HK-2 (cell line): ENCODE results near the gene POU2F3.

Experiments used
- DNase-seq: peaks from one replicate; pipeline ENCODE4 v3.0.0-alpha.2; 2018; ENCODE audit not compliant: unreplicated experiment

The POU2F3 gene

GRCh38 chr11:120316880-120317688 is 77.1 kb downstream of the POU2F3 start:
- no peak for DNase-seq

- no peak for DNase-seq
These were observed 77.9 kb downstream of the POU2F3 start for GRCh38 chr11:120317689-120318480.

GRCh38 chr11:120318906-120319305 is 79.0 kb downstream of the POU2F3 start:
- DNase-seq, result no peak

- DNase-seq, result peak; percentile 63
These were observed 85.2 kb downstream of the POU2F3 start, which contains the start of gene TLCD5 for GRCh38 chr11:120324932-120325810. TSS of gene TLCD5 (plus strand) at chr11:120325299. CDS start at chr11:120327442, 2,143 bp downstream.

- no peak for DNase-seq
These were observed 86.3 kb downstream of the POU2F3 start for GRCh38 chr11:120326228-120326627.

GRCh38 chr11:120326845-120327281 is 86.9 kb downstream of the POU2F3 start:
- DNase-seq, result no peak

- no peak for DNase-seq
These were observed 87.4 kb downstream of the POU2F3 start for GRCh38 chr11:120327311-120327710.

- no peak for DNase-seq
These were observed 89.6 kb downstream of the POU2F3 start for GRCh38 chr11:120329556-120329955.

GRCh38 chr11:120330045-120330444 is 90.1 kb downstream of the POU2F3 start:
- DNase-seq, result no peak

GRCh38 chr11:120331301-120331996 is 91.5 kb downstream of the POU2F3 start:
- no peak for DNase-seq

- DNase-seq, result no peak
These were observed 93.1 kb downstream of the POU2F3 start for GRCh38 chr11:120332822-120333716.

GRCh38 chr11:120333801-120334200 is 93.9 kb downstream of the POU2F3 start:
- no peak for DNase-seq

GRCh38 chr11:120334332-120334731 is 94.4 kb downstream of the POU2F3 start:
- DNase-seq, result no peak

GRCh38 chr11:120334894-120335462 is 95.0 kb downstream of the POU2F3 start:
- DNase-seq, result peak; percentile 13

GRCh38 chr11:120335556-120335907 is 95.6 kb downstream of the POU2F3 start:
- no peak for DNase-seq

GRCh38 chr11:120335908-120336640 is 96.1 kb downstream of the POU2F3 start, which contains the start of gene ARHGEF12:
TSS of gene ARHGEF12 (plus strand) at chr11:120336413. CDS start at chr11:120337244, 831 bp downstream.
- DNase-seq, result peak; percentile 86

GRCh38 chr11:120336641-120337354 is 96.9 kb downstream of the POU2F3 start:
- DNase-seq, result peak; percentile 58

GRCh38 chr11:120337355-120338106 is 97.6 kb downstream of the POU2F3 start:
- DNase-seq, result no peak
